Hematopoietic multipotent progenitor cell treated with erythropoietin and hydrocortisone succinate and interleukin-3 and kit ligand, for 15 days (in vitro differentiated cells): ENCODE measurements around the gene KCTD16.

Source experiments
- DNase-seq: peaks from one replicate; pipeline ENCODE4 v3.0.0-alpha.2; 2015; ENCODE audit warnings: low spot score

The KCTD16 gene

GRCh38 chr5:144333336-144333920, 162.8 kb downstream of the KCTD16 start:
- no peak for DNase-seq

GRCh38 chr5:144335561-144335960, 164.9 kb downstream of the KCTD16 start:
- DNase-seq: no peak

- no peak for DNase-seq
Observed at GRCh38 chr5:144336191-144336961, 165.7 kb downstream of the KCTD16 start.

GRCh38 chr5:144352330-144352729, 181.7 kb downstream of the KCTD16 start:
- no peak for DNase-seq

GRCh38 chr5:144352732-144353317, 182.2 kb downstream of the KCTD16 start:
- DNase-seq: no peak

- DNase-seq: no peak
Observed at GRCh38 chr5:144356489-144356888, 185.8 kb downstream of the KCTD16 start.

- no peak for DNase-seq
Observed at GRCh38 chr5:144361406-144361805, 190.7 kb downstream of the KCTD16 start.

- DNase-seq: no peak
Observed at GRCh38 chr5:144365885-144366284, 195.2 kb downstream of the KCTD16 start.

GRCh38 chr5:144367991-144368390, 197.3 kb downstream of the KCTD16 start:
- DNase-seq: no peak

GRCh38 chr5:144368556-144368955, 197.9 kb downstream of the KCTD16 start:
- no peak for DNase-seq

GRCh38 chr5:144369006-144369405, 198.3 kb downstream of the KCTD16 start:
- no peak for DNase-seq

- DNase-seq: no peak
Observed at GRCh38 chr5:144370273-144370672, 199.6 kb downstream of the KCTD16 start.

GRCh38 chr5:144374637-144375036, 204.0 kb downstream of the KCTD16 start:
- no peak for DNase-seq

GRCh38 chr5:144377207-144377606, 206.5 kb downstream of the KCTD16 start:
- no peak for DNase-seq

- DNase-seq: no peak
Observed at GRCh38 chr5:144378681-144379080, 208.0 kb downstream of the KCTD16 start.

- no peak for DNase-seq
Observed at GRCh38 chr5:144385597-144385996, 214.9 kb downstream of the KCTD16 start.

- DNase-seq: no peak
Observed at GRCh38 chr5:144386315-144386714, 215.6 kb downstream of the KCTD16 start.

- DNase-seq: no peak
Observed at GRCh38 chr5:144390133-144390532, 219.5 kb downstream of the KCTD16 start.

- DNase-seq: no peak
Observed at GRCh38 chr5:144391044-144391443, 220.4 kb downstream of the KCTD16 start.

- DNase-seq: no peak
Observed at GRCh38 chr5:144393641-144394435, 223.2 kb downstream of the KCTD16 start.

- no peak for DNase-seq
Observed at GRCh38 chr5:144395704-144396103, 225.0 kb downstream of the KCTD16 start.

- no peak for DNase-seq
Observed at GRCh38 chr5:144403058-144403457, 232.4 kb downstream of the KCTD16 start.
